ENCODE measurements around the gene C14orf119.

Gene C14orf119

DNA sequence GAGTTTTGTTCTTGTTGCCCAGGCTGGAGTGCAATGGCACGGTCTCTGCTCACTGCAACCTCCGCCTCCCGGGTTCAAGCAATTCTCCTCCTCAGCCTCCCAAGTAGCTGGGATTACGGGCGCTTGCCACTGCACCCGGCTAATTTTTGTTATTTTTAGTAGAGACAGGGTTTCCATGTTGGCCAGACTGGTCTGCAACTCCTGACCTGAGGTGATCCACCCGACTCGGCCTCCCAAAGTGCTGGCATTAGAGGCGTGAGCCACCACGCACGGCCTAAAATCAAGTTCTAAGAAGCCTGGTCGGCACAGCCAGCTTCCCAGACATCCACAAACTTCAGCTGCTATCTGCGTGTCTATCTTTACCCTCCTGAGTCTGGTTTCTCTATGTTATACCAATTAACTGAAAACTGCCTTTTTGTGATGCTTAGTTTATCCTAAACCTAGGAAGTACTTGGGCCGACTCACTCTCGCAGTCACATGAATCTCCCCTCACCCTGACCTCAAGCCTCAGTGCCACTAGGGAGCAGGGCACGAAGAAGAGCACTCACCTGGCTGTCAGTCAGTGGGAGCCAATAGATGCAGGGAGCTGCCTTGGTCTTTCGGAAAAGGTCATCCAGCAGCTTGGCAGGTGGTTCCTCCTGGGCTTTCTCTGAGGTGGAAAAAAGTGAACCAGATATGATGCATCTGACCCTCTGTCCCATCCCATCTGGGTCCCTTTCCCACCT is 34.6 kb upstream of the C14orf119 start:
- no peak for DNase-seq (ENCODE audit: low read depth)

- DNase-seq (ENCODE audit: low read depth): no peak
Observed at GRCh38 chr14:23062002-23062401, 33.3 kb upstream of the C14orf119 start.

DNA sequence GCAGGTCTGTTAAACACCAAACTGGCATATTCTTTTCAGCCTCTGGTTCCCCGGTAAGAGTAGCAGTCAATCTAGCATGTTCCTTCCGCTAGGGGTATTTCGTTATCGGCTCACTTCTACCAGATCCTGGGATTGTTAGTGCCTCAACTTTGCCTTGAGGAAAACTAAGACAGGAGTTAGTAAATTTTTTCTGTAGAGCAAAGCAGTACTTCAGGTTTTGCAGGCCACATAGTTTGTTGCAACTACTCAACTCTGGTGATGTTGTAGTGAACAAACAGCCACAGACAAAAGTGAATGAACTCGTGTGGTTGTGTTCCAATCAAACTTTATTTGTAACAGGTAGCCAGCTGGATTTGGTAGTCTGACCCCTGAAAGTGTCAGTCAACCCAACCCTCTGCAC is 31.7 kb upstream of the C14orf119 start:
- DNase-seq (ENCODE audit: low read depth): no peak

- DNase-seq (ENCODE audit: low read depth): no peak
Observed at GRCh38 chr14:23066368-23066767, 28.9 kb upstream of the C14orf119 start.

DNA sequence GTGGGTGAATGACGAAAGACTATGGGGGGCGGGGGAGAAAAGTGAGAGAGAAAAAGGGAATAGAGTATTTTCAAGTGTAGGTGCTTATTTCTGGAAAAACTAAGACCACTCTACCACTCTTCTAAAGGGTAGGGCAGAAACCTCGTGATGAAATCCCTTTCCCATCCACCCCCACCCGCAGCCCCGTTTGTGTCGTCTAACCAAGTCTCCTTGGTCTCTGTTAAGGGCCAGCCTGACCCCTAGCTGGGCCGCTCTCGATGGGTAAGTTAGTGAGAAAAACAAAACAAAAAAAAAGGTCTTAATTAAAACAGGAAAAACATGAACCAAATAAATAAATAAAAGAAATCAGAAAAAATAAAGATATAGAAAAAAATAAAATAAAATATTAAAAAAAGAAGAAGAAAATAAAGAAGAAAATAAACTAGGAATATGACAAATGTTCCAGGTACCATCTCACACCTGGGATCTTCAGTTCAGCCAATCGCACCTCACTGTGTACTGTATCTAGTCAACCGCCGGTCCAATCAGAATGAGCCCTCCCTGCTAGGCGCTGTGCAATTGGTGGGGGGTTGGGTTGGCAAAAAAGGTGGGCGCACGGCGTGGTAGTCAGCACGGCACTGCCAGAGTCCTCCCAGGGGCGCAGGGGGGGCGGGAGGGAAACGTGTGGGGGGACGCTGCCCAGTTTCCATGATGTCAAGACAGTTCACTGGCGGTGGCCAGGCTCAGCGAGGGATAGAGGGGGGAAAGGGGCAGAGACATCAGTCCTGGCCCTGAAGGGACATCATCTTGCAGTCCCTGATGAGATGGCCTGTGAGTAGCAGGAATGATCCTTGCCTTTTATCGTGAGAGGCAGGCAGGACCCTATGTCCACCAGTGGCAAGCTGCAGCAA is 28.2 kb upstream of the C14orf119 start:
- DNase-seq (ENCODE audit: low read depth): no peak

GRCh38 chr14:23067847-23068788 is 27.2 kb upstream of the C14orf119 start:
- no peak for DNase-seq (ENCODE audit: low read depth)

GRCh38 chr14:23068789-23069412 is 26.4 kb upstream of the C14orf119 start:
- DNase-seq (ENCODE audit: low read depth): peak; percentile 60

DNA sequence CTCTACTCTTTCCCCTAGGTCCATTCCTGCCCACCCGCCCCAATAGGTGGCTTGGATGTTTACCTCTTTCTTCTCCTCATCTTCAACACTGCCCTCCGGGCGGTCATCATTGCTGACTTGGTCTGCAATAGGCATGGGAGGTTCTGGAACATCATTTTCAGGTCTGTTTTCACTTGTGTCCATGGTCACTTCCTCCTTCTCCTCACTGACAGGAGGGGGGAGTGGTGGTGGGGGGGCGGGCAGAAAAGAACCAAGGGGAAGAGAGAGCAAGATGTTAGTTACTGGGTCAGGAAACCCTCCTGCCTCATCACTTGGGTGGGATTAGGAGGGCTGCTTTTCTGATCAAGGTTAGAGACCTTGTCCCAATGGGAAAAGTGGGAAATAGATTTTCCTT is 25.9 kb upstream of the C14orf119 start:
- no peak for DNase-seq (ENCODE audit: low read depth)

GRCh38 chr14:23070262-23071129 is 24.8 kb upstream of the C14orf119 start:
- no peak for DNase-seq (ENCODE audit: low read depth)

GRCh38 chr14:23071244-23071920 is 23.9 kb upstream of the C14orf119 start:
- DNase-seq (ENCODE audit: low read depth): peak; percentile 64

- DNase-seq (ENCODE audit: low read depth): no peak
Observed at GRCh38 chr14:23071921-23072539, 23.3 kb upstream of the C14orf119 start.

GRCh38 chr14:23074906-23075305 is 20.4 kb upstream of the C14orf119 start:
- DNase-seq (ENCODE audit: low read depth): no peak

GRCh38 chr14:23076785-23077408 is 18.4 kb upstream of the C14orf119 start:
- DNase-seq (ENCODE audit: low read depth): no peak

DNA sequence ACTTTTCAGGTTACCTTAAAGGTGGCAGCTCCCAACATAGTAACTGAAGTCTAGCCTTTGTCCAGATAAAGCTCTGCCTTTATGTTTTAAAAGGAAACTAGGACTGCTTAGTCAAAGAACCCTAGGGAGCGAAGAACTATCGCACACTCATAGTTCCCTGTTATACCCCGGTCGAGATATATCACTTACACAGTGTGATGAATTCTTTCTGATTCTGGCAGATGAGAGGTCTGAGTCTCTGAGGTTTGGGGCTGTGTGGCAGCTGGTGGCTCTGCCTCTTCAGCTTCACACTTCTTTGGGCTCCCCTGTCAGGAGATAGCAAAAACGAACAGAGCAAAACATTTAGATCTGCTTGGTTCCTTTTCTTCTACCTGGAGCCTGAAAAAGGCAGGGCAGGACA is 17.3 kb upstream of the C14orf119 start:
- DNase-seq (ENCODE audit: low read depth): no peak

DNA sequence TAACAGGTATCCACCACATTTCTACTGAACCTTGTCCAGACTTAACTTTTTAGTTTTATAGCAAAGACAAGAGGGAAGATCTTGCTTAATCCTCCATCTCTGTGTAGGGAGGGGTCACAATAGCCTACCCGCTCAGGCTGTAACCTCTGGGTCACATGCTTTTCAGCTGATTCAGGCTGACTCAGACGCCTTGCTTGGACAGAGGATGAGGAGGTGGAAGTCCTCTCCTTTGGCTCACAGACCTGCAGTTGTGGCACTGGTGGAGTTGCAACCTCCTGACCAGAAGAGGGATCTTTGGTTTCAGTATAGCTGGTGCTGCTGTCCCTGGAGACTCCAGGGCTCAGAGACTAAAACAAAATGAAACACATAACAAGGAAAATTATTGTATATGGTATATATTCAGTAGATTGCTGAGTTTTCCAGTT is 16.6 kb upstream of the C14orf119 start:
- no peak for DNase-seq (ENCODE audit: low read depth)

DNA sequence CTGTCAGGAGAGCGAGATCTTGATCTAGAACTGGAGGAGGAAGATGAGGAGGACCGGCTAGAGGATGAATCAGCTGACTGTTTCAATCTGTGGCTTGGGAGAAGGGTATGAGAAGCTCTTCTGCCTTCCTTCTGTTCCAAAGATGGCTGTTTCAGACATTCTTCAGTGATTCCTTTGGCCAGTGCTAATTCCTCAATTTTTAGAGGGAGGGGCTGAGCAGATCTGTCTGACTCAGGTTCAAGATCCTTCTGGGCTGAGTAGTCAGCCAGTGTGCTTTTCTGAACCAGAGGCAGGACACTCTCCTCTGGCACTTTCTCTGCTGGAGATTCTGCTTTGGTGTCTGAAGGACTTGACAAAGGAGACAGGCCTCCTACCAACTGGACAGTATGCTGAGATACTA is 15.6 kb upstream of the C14orf119 start:
- DNase-seq (ENCODE audit: low read depth): no peak

DNA sequence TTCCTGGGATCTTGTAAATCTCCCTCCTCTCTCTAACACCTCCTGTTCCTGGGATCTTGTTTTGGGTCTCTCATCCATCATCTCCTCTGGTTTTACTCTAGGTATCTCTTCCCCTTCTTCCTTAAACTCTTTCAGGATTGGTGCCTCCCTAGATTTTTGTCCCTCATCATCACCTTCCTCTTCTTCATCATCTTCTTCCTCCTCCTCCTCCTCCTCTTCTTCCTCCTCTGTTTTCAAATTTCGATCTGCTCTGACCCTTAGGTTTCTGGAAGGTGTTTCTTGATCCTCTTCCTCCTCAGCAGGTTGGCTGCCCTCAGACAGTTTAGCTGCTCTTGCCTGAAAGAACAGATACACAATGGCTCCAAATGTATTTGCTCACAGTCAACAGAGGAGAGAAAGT is 14.8 kb upstream of the C14orf119 start:
- DNase-seq (ENCODE audit: low read depth): no peak

DNA sequence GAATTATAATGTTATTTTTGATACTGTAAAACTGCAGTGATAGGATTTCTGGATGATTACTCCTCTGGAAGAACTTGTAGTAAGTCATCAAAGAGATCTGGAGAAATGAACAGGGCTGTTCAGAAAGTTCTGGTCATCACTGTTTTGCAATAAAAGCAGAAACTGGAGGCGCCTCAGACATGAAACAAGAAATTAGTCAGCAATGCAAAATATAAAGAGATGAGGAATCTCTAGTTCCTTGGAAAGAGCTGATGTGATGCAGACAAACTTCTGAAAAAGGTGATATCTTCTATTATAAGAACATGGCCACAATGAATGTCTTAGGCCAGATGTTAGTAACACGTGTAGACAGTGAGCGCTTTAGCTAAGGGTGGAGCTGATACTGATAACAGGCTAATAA is 9.8 kb upstream of the C14orf119 start:
- no peak for DNase-seq (ENCODE audit: low read depth)

- DNase-seq (ENCODE audit: low read depth): no peak
Observed at GRCh38 chr14:23086565-23086964, 8.7 kb upstream of the C14orf119 start.
